Ascending aorta (tissue), 2 donors: Measurements from ENCODE around the gene CAMTA1. TPM values are rescaled to one million over a fixed set of nuclear protein-coding genes. Genes with fewer than 3 reads are reported as not detected.

Source experiments
- DNase-seq, 2 donors: peaks; one replicate each; pipeline ENCODE4 v3.0.0-alpha.2; 2019; ENCODE audit warnings: low spot score in 2 of 2
- H3K27ac ChIP-seq, 2 donors: fragments of 200-600 bp; sonication (generic); one replicate each; pipeline ENCODE4 v1.5.1; 2016 to 2017; ENCODE audit warnings: mild to moderate bottlenecking in 1 of 2
- H3K27me3 ChIP-seq: fragments of 200-600 bp; sonication (generic); one replicate; pipeline ENCODE4 v1.5.1; 2017
- H3K36me3 ChIP-seq, 2 donors: fragments of 200-600 bp; sonication (generic); one replicate each; pipeline ENCODE4 v1.5.1; 2016
- H3K4me1 ChIP-seq, 2 donors: fragments of 200-600 bp; sonication (generic); one replicate each; pipeline ENCODE4 v1.5.1; 2016 to 2017; ENCODE audit warnings: mild to moderate bottlenecking in 1 of 2
- H3K4me3 ChIP-seq, 2 donors: fragments of 200-600 bp; sonication (generic); one replicate each; pipeline ENCODE4 v1.5.1; 2016 to 2017; ENCODE audit warnings: mild to moderate bottlenecking in 1 of 2
- H3K9me3 ChIP-seq, 2 donors: fragments of 200-600 bp; sonication (generic); one replicate each; pipeline ENCODE4 v1.5.1; 2016
- intact Hi-C: fragments of 100-400 bp; cut with DNase I; formaldehyde crosslinking; loops from one replicate; pipeline ENCODE4 v1.15.1; 2023
- total RNA-seq: library from RNA; depleted of rRNA; stranded (reverse); fragments of >200 nt; gene quantifications from one replicate; pipeline ENCODE4 v1.1.0, GENCODE V29; 2016
- TF ChIP-seq, protein P1 (sequence below), 3 experiments: fragments of 200-600 bp in 2 of 3; fragments of 450-650 bp in 1 of 3; sonication (generic) in 2 of 3; IDR thresholded peaks; one replicate each; pipeline ENCODE4 v1.5.1; 2016 to 2019; ENCODE audit warnings: antibody characterized with exemption in 3 of 3, mild to moderate bottlenecking in 1 of 3, moderate library complexity in 1 of 3

Gene CAMTA1
- total RNA-seq, 1 donor from 2014 or later, result 53.3 TPM

DNA sequence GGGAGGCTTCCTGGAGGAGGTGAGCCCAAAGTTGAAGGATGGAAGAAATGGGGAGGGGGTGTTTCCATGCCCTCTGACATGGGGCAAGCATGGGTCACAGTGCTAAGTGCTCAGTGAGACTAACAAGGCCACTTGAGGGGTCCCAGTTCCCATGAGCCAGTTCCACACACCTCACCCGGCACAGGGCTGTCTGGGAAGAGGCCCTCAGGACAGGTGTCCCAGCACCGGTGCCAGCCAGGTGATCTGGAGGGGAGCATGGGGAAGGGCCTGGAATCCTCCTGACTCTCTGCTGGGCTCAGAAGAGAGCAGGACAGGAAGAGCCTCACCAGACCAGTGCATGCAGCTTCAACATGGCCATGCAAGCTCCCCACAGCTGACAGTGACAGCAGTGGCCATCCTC is 691.1 kb downstream of the CAMTA1 start:
- H3K36me3 ChIP-seq, result no peaks in the 10 kb centered on the region
- H3K4me1 ChIP-seq, result peaks cover 3 to 7% of the 10 kb centered on the region in 2 donors
- H3K27me3 ChIP-seq, result no peaks in the 10 kb centered on the region
- H3K9me3 ChIP-seq, result no peaks in the 10 kb centered on the region
- H3K27ac ChIP-seq, result no peak overlapping the region
- intact Hi-C loops, result no loop called here
- DNase-seq, result no peak
- TF ChIP-seq, protein P1, sequence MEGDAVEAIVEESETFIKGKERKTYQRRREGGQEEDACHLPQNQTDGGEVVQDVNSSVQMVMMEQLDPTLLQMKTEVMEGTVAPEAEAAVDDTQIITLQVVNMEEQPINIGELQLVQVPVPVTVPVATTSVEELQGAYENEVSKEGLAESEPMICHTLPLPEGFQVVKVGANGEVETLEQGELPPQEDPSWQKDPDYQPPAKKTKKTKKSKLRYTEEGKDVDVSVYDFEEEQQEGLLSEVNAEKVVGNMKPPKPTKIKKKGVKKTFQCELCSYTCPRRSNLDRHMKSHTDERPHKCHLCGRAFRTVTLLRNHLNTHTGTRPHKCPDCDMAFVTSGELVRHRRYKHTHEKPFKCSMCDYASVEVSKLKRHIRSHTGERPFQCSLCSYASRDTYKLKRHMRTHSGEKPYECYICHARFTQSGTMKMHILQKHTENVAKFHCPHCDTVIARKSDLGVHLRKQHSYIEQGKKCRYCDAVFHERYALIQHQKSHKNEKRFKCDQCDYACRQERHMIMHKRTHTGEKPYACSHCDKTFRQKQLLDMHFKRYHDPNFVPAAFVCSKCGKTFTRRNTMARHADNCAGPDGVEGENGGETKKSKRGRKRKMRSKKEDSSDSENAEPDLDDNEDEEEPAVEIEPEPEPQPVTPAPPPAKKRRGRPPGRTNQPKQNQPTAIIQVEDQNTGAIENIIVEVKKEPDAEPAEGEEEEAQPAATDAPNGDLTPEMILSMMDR (IDR thresholded peaks at IDR 0.05), result no peak
- no peak overlapping the region for H3K4me3 ChIP-seq

DNA sequence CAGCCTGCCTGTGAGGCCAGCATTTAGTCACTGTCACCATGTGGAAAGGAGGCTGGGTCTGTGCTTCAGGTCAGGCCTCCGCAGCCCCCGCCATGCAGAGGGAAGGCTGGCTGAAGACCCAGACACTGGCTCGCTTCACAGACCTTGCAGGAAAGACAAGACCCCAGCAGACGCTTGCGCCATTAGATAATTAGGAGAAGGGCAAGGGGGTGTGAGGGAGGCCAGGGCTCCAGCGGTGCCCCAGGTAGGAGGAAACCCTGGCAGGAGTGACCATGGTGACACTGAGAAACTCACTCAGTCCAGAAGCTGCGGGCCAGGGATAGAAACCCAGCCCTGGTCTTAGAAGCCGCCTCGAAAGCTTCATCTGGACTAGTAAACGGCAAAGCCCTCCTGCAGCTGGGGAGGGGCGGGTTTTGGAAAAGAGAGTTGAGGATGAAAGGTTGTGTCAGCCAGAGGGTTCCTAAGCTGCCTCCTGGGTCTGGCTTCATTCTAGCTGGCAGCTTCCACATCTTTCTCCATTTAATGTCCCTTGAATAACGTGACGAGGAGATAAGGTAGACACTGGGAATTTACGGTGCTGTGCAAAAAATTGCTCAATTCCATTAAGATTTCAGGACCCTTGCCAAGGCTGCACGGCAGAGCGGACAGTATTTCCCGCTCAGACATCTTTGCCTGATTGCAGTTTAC is 691.8 kb downstream of the CAMTA1 start:
- H3K4me1 ChIP-seq, result peaks cover 0 to under 1% of the 10 kb centered on the region in 2 donors
- no peaks in the 10 kb centered on the region for H3K9me3 ChIP-seq
- TF ChIP-seq, protein P1 (IDR thresholded peaks at IDR 0.05), result no peak
- no peak overlapping the region for H3K4me3 ChIP-seq
- intact Hi-C loops, result no loop called here
- no peaks in the 10 kb centered on the region for H3K36me3 ChIP-seq
- no peak for DNase-seq
- H3K27ac ChIP-seq, result no peak overlapping the region
- H3K27me3 ChIP-seq, result no peaks in the 10 kb centered on the region

DNA sequence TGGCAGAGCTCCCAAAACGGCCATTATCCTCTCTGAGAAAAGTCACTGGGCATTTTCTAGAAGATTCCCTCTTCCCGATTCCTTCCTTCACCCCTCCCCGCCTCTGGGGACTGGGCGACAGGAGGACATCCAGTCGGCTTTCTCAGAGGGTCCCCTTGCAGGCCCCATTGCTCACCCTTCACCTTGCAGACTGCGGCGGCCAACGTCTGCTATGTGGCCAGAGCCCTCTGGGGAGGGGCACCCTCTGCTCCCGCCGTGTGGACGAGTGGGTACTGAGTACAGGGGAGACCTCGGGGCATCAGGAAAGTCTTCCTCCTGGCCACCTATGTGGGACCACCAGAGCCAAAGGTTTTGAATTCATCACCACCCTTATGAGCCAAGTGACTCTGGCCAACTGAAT is 692.3 kb downstream of the CAMTA1 start:
- no peaks in the 10 kb centered on the region for H3K9me3 ChIP-seq
- H3K4me1 ChIP-seq, result no peaks in the 10 kb centered on the region
- H3K4me3 ChIP-seq, result no peak overlapping the region
- no peak overlapping the region for H3K27ac ChIP-seq
- H3K27me3 ChIP-seq, result no peaks in the 10 kb centered on the region
- intact Hi-C loops, result no loop called here
- no peaks in the 10 kb centered on the region for H3K36me3 ChIP-seq
- DNase-seq, result no peak
- TF ChIP-seq, protein P1 (IDR thresholded peaks at IDR 0.05), result no peak

DNA sequence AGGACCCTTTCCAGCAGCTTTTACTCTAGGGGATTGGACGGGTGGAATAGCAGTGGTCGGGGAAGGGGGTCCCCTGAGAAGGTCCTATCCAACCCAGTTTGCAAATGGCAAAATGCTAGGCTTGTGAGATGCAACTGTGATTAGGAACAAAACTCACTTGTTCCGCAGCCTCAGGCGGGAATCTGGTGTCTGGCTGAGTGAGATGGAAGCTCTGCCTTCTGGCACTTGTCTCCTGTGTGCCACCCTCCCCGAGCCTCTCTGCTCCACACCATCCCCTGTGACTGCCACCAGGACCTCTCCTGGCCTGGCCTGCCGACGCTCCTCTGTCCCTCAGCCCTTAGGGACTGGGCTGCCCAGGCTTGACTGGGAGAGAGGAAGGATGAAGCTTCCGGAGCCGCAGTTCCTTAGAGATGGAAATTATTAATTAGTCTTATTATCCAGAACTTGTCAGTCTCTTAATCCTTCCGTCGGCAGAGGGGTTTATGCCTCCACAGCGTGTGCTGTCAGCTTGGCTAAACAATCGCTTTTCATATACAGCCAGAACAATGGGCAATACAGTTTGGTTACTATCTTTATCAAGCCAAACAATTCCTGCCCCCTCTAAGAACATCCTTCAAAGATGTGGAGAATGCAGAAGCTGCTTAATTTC is 693.0 kb downstream of the CAMTA1 start:
- Histone ChIP-seq H3K27ac (no peak overlapping the region), H3K4me1 (no peaks in the 10 kb centered on the region), H3K27me3 (no peaks in the 10 kb centered on the region), H3K9me3 (no peaks in the 10 kb centered on the region), H3K4me3 (no peak overlapping the region), H3K36me3 (no peaks in the 10 kb centered on the region)
- DNase-seq, result no peak
- intact Hi-C loops, result no loop called here
- TF ChIP-seq, protein P1 (IDR thresholded peaks at IDR 0.05), result no peak

DNA sequence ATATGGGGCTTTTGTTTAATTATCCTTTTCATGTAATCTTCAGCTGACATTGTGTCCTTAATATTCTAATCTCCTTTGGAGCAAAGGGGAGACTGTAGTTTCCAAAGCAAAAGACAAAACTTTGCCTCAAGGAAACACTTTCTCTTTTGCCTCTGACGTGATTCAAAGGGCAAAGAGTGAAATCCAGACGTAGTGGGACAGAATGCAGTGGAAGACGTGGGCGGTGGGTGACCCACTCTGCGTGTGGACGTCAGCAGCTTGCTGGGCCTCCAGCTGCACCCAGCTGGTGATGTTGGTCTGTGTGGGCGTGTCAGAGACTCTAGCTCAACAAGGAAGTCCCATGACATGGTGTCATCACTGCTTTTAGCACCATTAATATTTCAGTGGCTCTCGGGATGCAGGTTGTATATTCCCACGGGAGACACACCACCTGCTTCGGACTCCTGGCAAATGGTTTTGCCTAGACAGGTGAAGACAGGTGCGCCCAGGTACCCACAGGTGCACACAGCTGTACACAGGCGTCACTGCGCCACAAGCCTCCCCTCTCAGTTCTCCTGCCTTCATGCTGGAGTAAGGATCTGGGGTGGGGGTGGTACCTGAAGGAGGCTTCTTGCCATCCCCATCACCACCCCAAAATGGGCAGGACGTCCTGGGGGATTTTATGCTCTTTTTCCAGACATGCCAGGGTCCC is 693.7 kb downstream of the CAMTA1 start:
- Histone ChIP-seq H3K4me1 (no peaks in the 10 kb centered on the region), H3K9me3 (no peaks in the 10 kb centered on the region), H3K4me3 (no peak overlapping the region), H3K36me3 (no peaks in the 10 kb centered on the region), H3K27me3 (no peaks in the 10 kb centered on the region), H3K27ac (no peak overlapping the region)
- TF ChIP-seq, protein P1 (IDR thresholded peaks at IDR 0.05), result no peak
- intact Hi-C loops, result no loop called here
- no peak for DNase-seq
